GM12864 (cell line): ENCODE measurements around the gene ACAD10.

ENCODE experiments used
- DNase-seq: peaks from one replicate; pipeline ENCODE4 v3.0.0-alpha.2; 2011; ENCODE audit warnings: low read depth
- H3K4me3 ChIP-seq: 2 replicates; pipeline ENCODE4 v1.5.1; 2011; ENCODE audit warnings: mild to moderate bottlenecking, low read depth, low read length, control low read depth
- TF ChIP-seq, protein P1 (sequence below): IDR thresholded peaks from 2 replicates; pipeline ENCODE4 v1.5.1; 2011; ENCODE audit warnings: low read depth, mild to moderate bottlenecking, moderate library complexity, low read length, control low read depth, inconsistent platforms; ENCODE audit errors: missing control alignments

ACAD10 gene

DNA sequence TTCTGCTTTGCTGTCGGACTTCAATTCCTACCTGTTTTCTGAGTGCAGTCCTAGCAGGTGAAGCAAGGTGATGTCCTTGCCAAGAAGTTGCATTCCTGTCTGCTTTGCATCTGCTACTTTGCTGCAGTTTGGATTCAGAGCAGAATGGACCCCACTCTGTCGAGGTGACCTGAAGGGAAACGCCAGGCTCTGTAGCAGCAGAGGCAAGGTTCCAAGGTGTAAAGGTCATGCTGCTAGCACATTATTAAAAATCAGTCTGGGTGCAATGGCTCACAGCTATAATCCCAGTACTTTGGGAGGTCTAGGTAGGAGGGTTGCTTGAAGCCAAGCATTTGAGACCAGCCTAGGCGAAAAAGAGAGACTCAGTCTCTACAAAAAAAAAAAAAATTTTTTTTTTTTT lies 63.5 kb downstream of the ACAD10 start:
- TF ChIP-seq, protein P1, sequence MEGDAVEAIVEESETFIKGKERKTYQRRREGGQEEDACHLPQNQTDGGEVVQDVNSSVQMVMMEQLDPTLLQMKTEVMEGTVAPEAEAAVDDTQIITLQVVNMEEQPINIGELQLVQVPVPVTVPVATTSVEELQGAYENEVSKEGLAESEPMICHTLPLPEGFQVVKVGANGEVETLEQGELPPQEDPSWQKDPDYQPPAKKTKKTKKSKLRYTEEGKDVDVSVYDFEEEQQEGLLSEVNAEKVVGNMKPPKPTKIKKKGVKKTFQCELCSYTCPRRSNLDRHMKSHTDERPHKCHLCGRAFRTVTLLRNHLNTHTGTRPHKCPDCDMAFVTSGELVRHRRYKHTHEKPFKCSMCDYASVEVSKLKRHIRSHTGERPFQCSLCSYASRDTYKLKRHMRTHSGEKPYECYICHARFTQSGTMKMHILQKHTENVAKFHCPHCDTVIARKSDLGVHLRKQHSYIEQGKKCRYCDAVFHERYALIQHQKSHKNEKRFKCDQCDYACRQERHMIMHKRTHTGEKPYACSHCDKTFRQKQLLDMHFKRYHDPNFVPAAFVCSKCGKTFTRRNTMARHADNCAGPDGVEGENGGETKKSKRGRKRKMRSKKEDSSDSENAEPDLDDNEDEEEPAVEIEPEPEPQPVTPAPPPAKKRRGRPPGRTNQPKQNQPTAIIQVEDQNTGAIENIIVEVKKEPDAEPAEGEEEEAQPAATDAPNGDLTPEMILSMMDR = no peak
- DNase-seq = no peak
- no peak overlapping the region for H3K4me3 ChIP-seq

DNA sequence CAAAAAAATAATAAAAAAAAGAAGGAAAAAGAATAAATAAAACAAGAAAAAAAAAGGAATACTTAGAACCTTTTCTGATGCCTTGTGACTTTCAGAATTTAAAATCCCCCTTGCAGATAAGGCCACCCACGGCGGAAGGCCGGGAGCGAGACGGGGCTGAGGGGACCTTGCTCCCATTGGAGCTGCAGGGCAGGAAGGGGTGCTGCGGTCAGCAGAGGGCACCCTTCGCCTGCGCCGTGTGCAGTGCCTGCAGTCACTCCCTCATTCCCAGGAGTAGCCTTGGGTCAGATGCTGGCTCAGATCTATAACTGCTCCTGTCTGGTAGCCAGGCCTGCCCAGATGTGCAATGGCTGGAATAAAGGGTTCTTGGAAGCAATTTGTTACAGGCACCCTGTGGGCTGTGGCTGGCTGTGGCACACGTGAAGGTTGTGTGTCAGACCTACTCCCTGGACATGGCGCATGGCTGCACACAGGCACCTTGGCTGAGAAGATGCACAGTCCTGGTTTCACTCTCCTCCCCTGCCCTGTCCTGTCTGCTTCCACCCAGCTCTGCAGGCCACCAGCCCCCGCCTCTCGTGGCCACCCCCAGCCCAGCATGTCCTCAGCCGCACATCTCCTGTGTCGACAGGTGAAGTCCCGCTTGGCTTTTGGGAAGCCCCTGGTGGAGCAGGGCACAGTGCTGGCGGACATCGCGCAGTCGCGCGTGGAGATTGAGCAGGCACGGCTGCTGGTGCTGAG lies 67.5 kb downstream of the ACAD10 start:
- no peak overlapping the region for H3K4me3 ChIP-seq
- DNase-seq = no peak
- TF ChIP-seq, protein P1 = peak; percentile 80

DNA sequence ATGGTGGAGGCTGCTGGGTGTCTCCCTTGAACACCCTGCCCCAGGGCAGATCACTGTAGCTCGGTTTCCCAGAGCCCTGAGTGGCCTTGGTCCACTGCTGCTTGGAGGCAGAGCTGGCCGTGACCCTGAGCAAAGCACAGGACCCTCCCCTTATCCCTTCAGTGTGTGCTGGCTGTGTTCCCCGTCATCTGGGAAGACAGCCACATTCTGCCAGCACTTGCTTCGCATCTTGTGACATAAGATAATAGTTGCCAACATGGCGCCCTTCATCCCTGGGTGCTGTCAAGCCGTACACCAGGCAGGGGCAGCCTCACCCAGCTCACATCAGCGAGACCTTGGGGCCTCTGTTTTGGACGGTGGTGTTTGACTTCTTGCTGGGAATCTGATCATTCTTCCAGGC lies 68.8 kb downstream of the ACAD10 start:
- DNase-seq = no peak
- TF ChIP-seq, protein P1 = no peak
- H3K4me3 ChIP-seq = no peak overlapping the region

DNA sequence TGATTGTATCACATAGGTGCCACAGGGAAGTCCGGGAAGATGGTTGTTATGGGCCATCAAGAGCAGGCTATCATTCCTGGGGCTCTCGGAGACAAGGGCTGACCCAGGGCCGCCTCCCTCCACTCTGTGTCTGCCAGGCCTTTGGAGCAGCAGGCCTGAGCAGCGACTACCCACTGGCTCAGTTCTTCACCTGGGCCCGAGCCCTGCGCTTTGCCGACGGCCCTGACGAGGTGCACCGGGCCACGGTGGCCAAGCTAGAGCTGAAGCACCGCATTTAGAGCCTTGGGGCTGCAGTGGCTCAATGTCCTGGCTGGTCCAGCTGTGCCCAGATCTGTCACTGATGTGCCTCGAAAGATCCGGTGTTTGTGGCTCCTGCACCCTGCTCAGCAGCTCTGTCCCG lies 70.3 kb downstream of the ACAD10 start:
- DNase-seq = no peak
- TF ChIP-seq, protein P1 = no peak
- no peak overlapping the region for H3K4me3 ChIP-seq

DNA sequence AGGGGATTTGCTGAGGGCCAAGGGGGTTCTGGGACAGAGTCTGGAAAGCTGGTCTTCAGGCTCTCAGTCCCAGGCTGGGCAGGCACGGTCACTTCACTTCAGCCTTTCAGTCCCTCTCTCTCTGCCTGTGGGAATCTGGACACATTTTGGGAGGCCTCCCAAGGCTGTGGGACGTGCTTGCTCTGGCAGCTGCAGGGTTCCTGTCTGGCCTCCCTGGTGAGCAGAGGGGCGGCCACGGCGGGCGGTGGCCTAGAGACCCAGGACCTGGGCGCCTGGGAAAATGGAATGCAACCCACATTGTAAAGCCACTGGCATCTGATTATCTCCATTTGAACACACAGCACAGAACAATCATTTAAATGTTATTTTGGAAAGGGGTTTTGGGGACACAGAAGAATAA lies 70.8 kb downstream of the ACAD10 start:
- no peak for DNase-seq
- H3K4me3 ChIP-seq = no peak overlapping the region
- TF ChIP-seq, protein P1 = no peak

DNA sequence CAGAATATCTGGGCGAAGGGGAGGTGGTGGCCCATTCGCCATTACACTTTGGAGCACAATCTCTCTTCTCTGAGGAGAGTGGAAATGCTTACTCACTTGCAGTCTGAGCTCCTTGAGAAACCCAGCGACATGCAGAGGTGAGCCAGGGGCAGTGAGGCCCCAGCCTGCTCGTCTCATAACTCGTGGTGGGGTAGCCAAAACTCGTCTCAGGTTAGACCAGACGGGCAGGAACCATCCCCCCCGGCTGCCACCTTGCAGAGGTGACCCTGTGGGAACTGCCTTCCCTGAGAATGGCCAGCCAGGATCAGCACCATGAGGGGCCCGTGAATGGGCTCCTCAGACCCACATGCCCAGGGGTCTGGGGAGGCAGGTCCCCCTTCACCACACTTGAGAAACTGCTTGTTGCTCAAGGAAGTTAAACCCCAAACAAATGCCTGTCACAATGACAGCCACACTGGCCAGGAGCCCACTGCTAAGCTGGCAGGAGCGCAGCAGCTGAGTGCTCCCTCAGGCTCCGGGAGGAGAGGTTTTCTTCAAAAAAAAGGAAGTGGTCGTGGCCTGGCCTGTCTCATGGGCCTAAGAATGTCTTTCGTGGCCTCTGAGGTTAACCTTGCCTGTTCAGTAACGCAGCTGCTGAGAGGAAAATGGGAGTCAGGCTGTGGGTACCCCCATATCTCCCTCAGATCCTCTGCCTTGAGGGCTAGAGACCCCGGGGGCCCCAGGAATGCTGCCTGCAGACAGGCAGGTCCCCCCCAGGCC lies 71.7 kb downstream of the ACAD10 start:
- no peak overlapping the region for H3K4me3 ChIP-seq
- no peak for DNase-seq

More for the DNA sequence above, 71.7 kb downstream of the ACAD10 start:
- TF ChIP-seq, protein P1 = no peak
